Muscle layer of duodenum (tissue), 2 donors: ENCODE data around the gene PDGFA.

Experiments
- H3K27ac ChIP-seq: one replicate; pipeline ENCODE4 v1.7.0; 2013; ENCODE audit warnings: mild to moderate bottlenecking, low read length
- H3K27me3 ChIP-seq: one replicate; pipeline ENCODE4 v1.7.0; 2013; ENCODE audit warnings: low read depth, mild to moderate bottlenecking, control low read depth, low read length
- H3K36me3 ChIP-seq, 2 donors: one replicate each; pipeline ENCODE4 v1.7.0; 2013; ENCODE audit warnings: low read length in 2 of 2, control low read depth in 1 of 2, mild to moderate bottlenecking in 1 of 2; ENCODE audit not compliant: insufficient read depth in 2 of 2, control insufficient read depth in 1 of 2
- H3K4me1 ChIP-seq, 2 donors: one replicate each; pipeline ENCODE4 v1.7.0; 2013; ENCODE audit warnings: low read length in 2 of 2, mild to moderate bottlenecking in 2 of 2, control low read depth in 1 of 2, moderate library complexity in 1 of 2; ENCODE audit not compliant: insufficient read depth in 2 of 2, control insufficient read depth in 1 of 2
- H3K4me3 ChIP-seq, 2 donors: one replicate each; pipeline ENCODE4 v1.7.0; 2013; ENCODE audit warnings: low read length in 2 of 2, low read depth in 1 of 2, mild to moderate bottlenecking in 1 of 2
- H3K9me3 ChIP-seq, 2 donors: one replicate each; pipeline ENCODE4 v1.7.0; 2013; ENCODE audit warnings: low read length in 2 of 2, control low read depth in 1 of 2, mild to moderate bottlenecking in 1 of 2; ENCODE audit not compliant: control insufficient read depth in 1 of 2
- donor health status: healthy.

Gene PDGFA

GRCh38 chr7:520503-521161 is 986 bp upstream of the PDGFA start:
- Histone ChIP-seq H3K36me3 (no peaks in the 10 kb centered on the region), H3K9me3 (no peaks in the 10 kb centered on the region), H3K4me3 (peak overlapping the region in 1 of 2 donors; percentile 65), H3K27me3 (peaks cover 5% of the 10 kb centered on the region), H3K27ac (no peak overlapping the region), H3K4me1 (peaks cover 0 to 37% of the 10 kb centered on the region in 2 donors)

- no peaks in the 10 kb centered on the region for H3K36me3 ChIP-seq
- H3K9me3 ChIP-seq: no peaks in the 10 kb centered on the region
- peak overlapping the region; percentile 69 to 90 for H3K4me3 ChIP-seq
- H3K27me3 ChIP-seq: peaks cover 5% of the 10 kb centered on the region
- H3K4me1 ChIP-seq: peaks cover 0 to 50% of the 10 kb centered on the region in 2 donors
- peak overlapping the region; percentile 45 for H3K27ac ChIP-seq
These were observed 789 bp downstream of the PDGFA start for GRCh38 chr7:518630-519483.

- Histone ChIP-seq H3K9me3 (no peaks in the 10 kb centered on the region), H3K4me3 (peak overlapping the region; percentile 69 to 90), H3K4me1 (peaks cover 0 to 58% of the 10 kb centered on the region in 2 donors), H3K27me3 (peaks cover 5% of the 10 kb centered on the region), H3K36me3 (no peaks in the 10 kb centered on the region), H3K27ac (peak overlapping the region; percentile 60)
These were observed 1.6 kb downstream of the PDGFA start for GRCh38 chr7:517774-518629.

- H3K36me3 ChIP-seq: peaks cover 0 to 2% of the 10 kb centered on the region in 2 donors
- no peak overlapping the region for H3K27ac ChIP-seq
- H3K4me3 ChIP-seq: peak overlapping the region in 1 of 2 donors; percentile 90
- H3K9me3 ChIP-seq: no peaks in the 10 kb centered on the region
- H3K4me1 ChIP-seq: peaks cover 0 to 54% of the 10 kb centered on the region in 2 donors
- H3K27me3 ChIP-seq: peaks cover 5% of the 10 kb centered on the region
These were observed 2.8 kb downstream of the PDGFA start for GRCh38 chr7:516606-517456.

- peaks cover 0 to 8% of the 10 kb centered on the region in 2 donors for H3K36me3 ChIP-seq
- H3K9me3 ChIP-seq: no peaks in the 10 kb centered on the region
- H3K4me1 ChIP-seq: peaks cover 0 to 48% of the 10 kb centered on the region in 2 donors
- H3K27ac ChIP-seq: no peak overlapping the region
- peak overlapping the region in 1 of 2 donors; percentile 90 for H3K4me3 ChIP-seq
- peaks cover 3% of the 10 kb centered on the region for H3K27me3 ChIP-seq
These were observed 3.4 kb downstream of the PDGFA start for GRCh38 chr7:516216-516605.

- H3K4me3 ChIP-seq: no peak overlapping the region
- no peaks in the 10 kb centered on the region for H3K9me3 ChIP-seq
- H3K27me3 ChIP-seq: no peaks in the 10 kb centered on the region
- H3K4me1 ChIP-seq: peaks cover 0 to 42% of the 10 kb centered on the region in 2 donors
- H3K27ac ChIP-seq: peak overlapping the region; percentile 51
- H3K36me3 ChIP-seq: peaks cover 0 to 8% of the 10 kb centered on the region in 2 donors
These were observed 4.0 kb downstream of the PDGFA start for GRCh38 chr7:515628-516027.

- peaks cover 0 to 11% of the 10 kb centered on the region in 2 donors for H3K36me3 ChIP-seq
- no peaks in the 10 kb centered on the region for H3K9me3 ChIP-seq
- no peak overlapping the region for H3K4me3 ChIP-seq
- peak overlapping the region; percentile 51 for H3K27ac ChIP-seq
- peaks cover 0 to 36% of the 10 kb centered on the region in 2 donors for H3K4me1 ChIP-seq
- no peaks in the 10 kb centered on the region for H3K27me3 ChIP-seq
These were observed 4.7 kb downstream of the PDGFA start for GRCh38 chr7:514651-515598.

GRCh38 chr7:514242-514641 is 5.4 kb downstream of the PDGFA start:
- H3K27me3 ChIP-seq: no peaks in the 10 kb centered on the region
- H3K4me3 ChIP-seq: no peak overlapping the region
- no peaks in the 10 kb centered on the region for H3K9me3 ChIP-seq
- peaks cover 0 to 18% of the 10 kb centered on the region in 2 donors for H3K36me3 ChIP-seq
- H3K4me1 ChIP-seq: peaks cover 0 to 36% of the 10 kb centered on the region in 2 donors
- peak overlapping the region; percentile 51 for H3K27ac ChIP-seq

GRCh38 chr7:513521-514166 is 6.0 kb downstream of the PDGFA start:
- Histone ChIP-seq H3K27ac (no peak overlapping the region), H3K4me3 (no peak overlapping the region), H3K4me1 (peaks cover 0 to 39% of the 10 kb centered on the region in 2 donors), H3K36me3 (peaks cover 0 to 24% of the 10 kb centered on the region in 2 donors), H3K27me3 (no peaks in the 10 kb centered on the region), H3K9me3 (no peaks in the 10 kb centered on the region)
